Urothelium cell line (cell line): ENCODE measurements around the gene RHBDD1.
A peak's percentile ranks its signal among the peaks of the same experiment; 100 is the strongest.

Experiments used
- DNase-seq: peaks from one replicate; pipeline ENCODE4 v3.0.0; 2011; ENCODE audit warnings: low spot score, mixed read lengths
- FAIRE-seq: peaks from 2 replicates; lab custom pipeline; 2011; peaks lifted over from hg19 to GRCh38; lab: Jason Lieb, UNC

Gene RHBDD1

DNA sequence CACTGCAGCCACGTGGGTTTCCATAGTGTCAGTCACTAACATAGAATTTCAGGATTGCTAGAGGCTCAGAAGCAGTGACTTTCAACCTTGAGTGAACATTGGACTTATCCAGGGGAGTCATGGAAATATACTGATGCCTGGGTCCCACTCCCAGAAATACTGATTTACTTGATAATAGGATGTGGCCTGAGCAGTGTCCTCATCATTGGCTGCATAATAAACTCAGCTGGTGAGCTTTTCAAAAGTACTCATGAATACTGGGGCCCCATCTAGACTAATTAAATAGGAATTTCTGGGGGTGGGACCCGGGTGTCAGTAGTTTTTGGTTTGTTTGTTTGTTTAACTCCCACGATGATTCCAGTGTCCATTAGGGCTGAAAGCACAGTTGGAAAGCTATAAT is 186.8 kb downstream of the RHBDD1 start:
- DNase-seq, result no peak
- no peak for FAIRE-seq

DNA sequence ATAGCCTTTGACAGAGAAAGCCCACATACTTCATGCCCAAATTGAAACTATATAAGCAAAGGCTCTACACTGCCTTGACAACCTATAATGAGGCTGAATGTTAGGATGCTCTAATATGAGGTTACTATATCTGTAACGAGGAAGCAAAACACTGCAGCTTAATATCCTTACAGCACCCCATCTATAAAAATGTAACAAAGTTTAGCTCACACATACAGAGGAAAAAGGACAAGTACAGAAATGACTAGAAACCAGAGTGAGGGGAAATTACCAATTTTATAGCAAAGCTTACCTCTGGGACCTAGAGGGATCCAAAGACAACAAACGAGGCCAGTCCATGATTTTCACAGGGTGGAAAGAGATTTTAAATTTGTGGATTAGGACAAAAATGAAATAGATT is 189.7 kb downstream of the RHBDD1 start:
- FAIRE-seq (no peak), DNase-seq (no peak)

DNA sequence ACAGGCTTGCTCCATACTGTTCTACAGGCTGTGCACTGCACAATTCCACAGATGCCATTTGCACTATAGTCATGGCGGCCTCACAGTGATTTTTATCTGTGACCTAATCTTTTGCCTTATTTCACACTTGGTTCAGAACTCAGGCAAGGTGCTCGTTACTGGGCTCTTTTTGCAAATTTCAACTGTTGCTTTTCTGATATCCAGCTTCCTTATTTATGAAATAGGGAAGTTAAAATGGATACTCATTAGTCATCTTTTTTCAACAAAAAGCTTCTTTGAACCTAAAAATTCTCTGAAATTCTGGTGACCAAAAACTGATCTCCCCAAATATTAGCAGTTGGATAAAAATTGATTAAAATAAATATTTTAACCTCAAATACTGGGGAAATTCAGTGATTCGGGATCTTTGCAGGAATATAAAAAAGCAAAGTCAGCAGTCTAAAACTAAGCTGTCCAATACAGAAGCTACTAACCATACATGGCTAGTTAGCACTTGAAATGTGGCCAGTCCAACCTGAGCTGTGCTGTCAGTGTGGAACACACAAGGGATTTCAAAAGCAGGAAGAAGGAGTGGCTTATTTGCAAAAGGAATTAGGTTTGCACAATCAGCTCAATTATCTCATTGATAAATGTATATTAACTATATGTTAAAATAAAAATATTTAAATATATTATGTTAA is 193.7 kb downstream of the RHBDD1 start:
- DNase-seq (no peak), FAIRE-seq (no peak)

DNA sequence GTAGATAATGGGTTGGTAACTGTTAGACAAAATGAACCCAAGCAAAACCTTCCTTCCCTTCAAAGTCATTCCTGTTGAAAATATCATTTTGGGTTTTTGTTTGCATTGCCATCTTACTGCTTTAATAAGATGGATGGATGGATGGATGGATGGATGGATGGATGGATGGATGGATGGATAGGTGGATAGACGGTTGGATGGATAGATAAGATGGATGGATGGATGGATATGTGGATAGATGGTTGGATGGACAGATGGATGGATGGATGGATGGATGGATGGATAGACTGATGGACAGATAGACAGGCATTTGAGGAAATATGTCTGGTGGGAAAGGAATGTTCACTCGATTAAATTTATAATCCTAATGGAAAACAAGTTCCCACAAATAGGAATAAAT is 194.9 kb downstream of the RHBDD1 start:
- DNase-seq (no peak), FAIRE-seq (no peak)

DNA sequence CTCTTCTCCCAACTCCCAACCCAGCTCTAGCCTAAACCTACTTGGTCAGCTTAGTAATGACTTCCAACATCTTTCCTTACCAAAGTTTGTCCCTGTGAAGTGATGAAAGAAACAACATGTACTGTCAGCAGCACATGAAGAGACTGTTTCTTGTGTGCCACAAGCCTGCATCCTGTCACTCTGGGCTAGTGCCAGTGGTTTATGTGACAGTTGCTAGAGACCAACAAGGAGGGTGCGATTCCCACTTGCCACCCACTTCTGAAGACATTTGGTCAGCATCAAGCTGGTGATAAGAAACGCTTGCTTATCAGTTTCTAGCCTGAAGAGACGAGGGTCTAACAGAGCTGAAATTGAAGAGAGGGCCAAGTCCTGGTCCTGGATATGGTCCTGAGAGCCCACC is 195.5 kb downstream of the RHBDD1 start:
- no peak for FAIRE-seq
- DNase-seq, result no peak

DNA sequence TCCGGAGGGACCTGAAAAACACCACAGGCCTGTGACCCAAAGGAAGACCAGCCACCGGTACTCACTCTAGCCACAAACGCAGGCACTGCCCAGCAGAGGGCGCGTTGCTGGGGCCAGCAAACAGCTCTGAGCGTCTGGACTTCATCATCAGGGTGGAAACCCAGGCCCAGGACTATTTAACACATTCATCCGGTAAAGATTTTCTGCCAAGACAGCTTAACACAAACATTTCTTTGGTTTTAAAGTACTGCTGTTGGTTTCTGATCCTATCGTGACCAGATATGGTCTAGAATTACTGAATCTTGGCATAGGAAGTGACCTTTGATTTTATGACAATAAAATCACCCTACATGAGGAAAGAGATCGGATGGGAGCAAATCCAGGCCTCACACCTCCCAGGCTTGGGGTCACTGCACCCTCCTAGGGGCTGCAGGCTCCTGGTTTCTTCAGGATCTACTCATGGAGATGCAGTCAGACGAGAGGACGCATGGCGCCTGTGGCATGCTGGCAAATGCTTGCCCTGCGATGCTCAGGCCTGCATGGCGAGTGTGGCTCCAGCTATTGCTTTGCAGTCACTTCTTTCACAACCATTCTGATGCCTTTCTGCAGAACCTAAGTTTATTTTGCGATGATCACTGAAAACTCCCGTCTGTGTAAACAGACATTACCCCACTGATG is 197.8 kb downstream of the RHBDD1 start:
- DNase-seq, result peak; percentile 54

DNA sequence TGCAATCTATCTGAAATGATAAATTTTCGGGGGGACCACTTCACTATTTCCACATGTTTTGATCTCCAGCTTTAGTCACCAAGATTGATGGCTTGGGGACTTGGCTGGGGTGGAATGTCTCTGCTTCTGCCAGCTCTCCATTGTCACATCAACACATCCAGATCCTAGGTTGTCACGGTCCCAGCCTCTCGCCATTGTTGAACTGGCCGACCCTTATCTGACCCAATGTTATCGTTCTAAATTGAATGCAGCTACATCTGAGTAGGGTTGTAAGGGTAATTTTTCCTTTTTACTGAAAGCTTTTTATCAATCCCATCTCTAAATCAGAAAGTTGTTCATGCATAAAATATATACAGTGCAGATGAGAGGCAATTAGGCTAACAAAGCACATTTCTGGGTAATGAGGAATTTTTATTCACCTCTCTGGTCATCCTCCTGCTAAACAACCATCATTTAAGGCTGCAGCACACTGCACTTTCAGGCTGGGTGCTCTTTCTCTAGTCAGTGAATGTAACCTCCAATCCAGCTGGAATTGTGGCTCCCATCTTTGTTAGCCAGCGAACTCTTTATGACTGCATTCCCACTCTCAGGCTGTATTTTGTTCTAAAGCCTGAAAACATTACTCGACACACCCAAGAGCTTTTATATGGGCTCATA is 200.0 kb downstream of the RHBDD1 start:
- DNase-seq (no peak), FAIRE-seq (no peak)

More for the DNA sequence above, 197.8 kb downstream of the RHBDD1 start:
- FAIRE-seq, result no peak

DNA sequence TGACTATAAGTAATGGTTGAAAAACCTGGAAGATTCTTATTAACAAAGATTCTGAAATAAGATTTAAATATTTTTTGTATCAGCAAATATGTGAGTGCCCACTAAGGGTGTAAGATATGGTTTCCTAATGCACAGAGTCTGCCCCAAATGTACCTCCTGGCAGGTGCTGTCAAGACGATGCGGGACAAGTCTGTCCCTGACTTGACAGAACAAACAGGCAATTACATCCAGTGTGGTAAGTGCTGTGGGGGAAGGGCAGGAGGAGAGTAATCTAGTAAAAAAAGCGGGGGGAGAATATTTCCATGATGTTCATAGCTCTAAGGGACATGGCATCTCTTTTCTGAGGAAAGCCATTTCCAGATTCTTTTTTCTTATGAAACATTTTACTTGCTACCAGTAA is 200.7 kb downstream of the RHBDD1 start:
- no peak for DNase-seq
- FAIRE-seq, result no peak

DNA sequence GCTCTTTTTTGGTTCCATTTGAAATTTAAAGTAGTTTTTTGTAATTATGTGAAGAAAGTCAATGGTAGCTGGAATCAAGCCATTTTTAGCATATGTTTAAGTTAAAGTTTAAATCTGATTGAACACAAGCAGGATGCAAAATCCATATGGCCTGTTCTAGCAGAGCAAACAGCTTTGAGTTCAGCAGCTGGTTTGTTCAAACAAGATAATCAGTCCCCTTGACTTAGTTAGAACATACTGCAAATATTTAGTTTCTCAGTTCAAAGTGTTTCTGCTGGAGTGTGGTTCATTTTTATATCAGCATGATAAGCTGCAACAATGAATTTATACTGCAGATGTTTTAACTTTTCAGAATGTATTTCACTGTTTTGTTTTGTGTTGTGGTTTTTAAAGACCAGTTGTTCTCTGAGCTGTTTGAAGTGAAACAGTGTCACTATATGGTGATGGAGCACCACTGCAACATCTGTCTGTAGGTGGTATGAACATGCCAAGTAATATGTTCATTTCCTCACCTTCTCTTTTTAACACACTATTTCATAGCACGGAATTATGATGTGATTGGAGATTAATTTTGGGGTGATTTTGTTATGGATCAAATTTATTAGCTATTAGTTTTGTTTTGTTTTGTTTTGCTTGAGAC is 202.8 kb downstream of the RHBDD1 start:
- DNase-seq, result no peak
- FAIRE-seq, result no peak

DNA sequence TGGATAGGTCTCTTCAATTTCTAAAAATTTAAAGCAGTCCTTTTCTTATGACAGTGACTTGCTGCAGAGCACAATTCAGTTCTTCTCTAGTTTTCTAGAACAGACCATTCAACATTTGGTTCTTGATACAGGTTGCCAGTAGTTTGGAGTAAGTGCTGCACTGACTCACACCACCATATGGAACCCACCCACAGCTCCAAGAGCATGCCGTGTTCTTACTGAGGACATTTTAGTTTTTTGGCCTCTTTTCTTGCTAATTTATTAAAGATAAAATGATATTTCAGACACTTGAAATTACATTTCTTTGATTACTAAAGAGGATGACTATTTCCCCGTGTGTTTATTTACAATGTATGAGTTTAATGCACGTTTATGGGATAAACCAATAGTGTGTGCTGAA is 208.1 kb downstream of the RHBDD1 start:
- FAIRE-seq, result no peak
- no peak for DNase-seq
